ENCODE data around the gene AGAP1.
"Not testable (repeated sequence)": the region's sequence is repeated elsewhere in the genome, so short reads cannot be mapped to it uniquely, and the experiment has no call there.

GRCh38 chr2:236141616-236142015, 647.8 kb downstream of the AGAP1 start:
- TF ChIP-seq CTCF, POLR2A (IDR thresholded peaks at IDR 0.05): not testable (repeated sequence)

All from thyroid gland (tissue), 4 donors.